HepG2 (cell line): Measurements from ENCODE around the gene HEXIM1. TPM values are rescaled to one million over a fixed set of nuclear protein-coding genes. Genes with fewer than 3 reads are reported as not detected.

Experiments used
- CERS6 ChIP-seq: sonication (generic); formaldehyde crosslinking; IDR thresholded peaks from 2 replicates; pipeline ENCODE4 v1.5.0; 2020; ENCODE audit warnings: missing genetic modification reagents
- EHMT2 ChIP-seq: fragments of 200-600 bp; sonication (generic); IDR thresholded peaks from 2 replicates; pipeline ENCODE4 v1.7.0; 2017; ENCODE audit warnings: antibody characterized with exemption, low read depth, low read length, borderline replicate concordance
- ETV6 ChIP-seq: sonication (generic); formaldehyde crosslinking; conservative IDR thresholded peaks from 2 replicates; pipeline ENCODE4 v1.4.0; 2020; ENCODE audit warnings: missing genetic modification reagents
- GABPB1 ChIP-seq: IDR thresholded peaks from 2 replicates; pipeline ENCODE4 v1.6.1; 2016; ENCODE audit warnings: mild to moderate bottlenecking, missing genetic modification reagents, moderate library complexity, missing compliant biosample characterization
- HNRNPLL ChIP-seq: fragments of 200-400 bp; formaldehyde crosslinking; IDR thresholded peaks from 2 replicates; pipeline ENCODE4 v1.6.1; 2017; ENCODE audit warnings: mild to moderate bottlenecking, low read depth, low read length; ENCODE audit not compliant: poor library complexity, severe bottlenecking
- HOXA5 ChIP-seq: sonication (generic); formaldehyde crosslinking; IDR thresholded peaks from 2 replicates; pipeline ENCODE4 v1.4.0; 2020; ENCODE audit warnings: missing genetic modification reagents
- LBX2 ChIP-seq: sonication (generic); formaldehyde crosslinking; IDR thresholded peaks from 2 replicates; pipeline ENCODE4 v1.5.0; 2020; ENCODE audit warnings: missing genetic modification reagents, mild to moderate bottlenecking, borderline replicate concordance
- MBD4 ChIP-seq: IDR thresholded peaks from 2 replicates; pipeline ENCODE4 v1.6.1; 2012; ENCODE audit warnings: low read length, inconsistent platforms, borderline replicate concordance
- MBNL3 ChIP-seq: fragments of 250-450 bp; sonication (Bioruptor Pico); conservative IDR thresholded peaks from 2 replicates; pipeline ENCODE4 v1.8.0; 2022; ENCODE audit warnings: mild to moderate bottlenecking, inconsistent platforms
- MEIS1 ChIP-seq: sonication (generic); formaldehyde crosslinking; IDR thresholded peaks from 2 replicates; pipeline ENCODE4 v1.9.0; 2021; ENCODE audit warnings: mild to moderate bottlenecking, missing genetic modification reagents, moderate library complexity, borderline replicate concordance
- RCOR2 ChIP-seq: IDR thresholded peaks from 2 replicates; pipeline ENCODE4 v1.6.1; 2016; ENCODE audit warnings: missing biosample characterization, missing genetic modification reagents
- REPIN1 ChIP-seq: sonication (generic); formaldehyde crosslinking; IDR thresholded peaks from 2 replicates; pipeline ENCODE4 v1.8.0; 2022; ENCODE audit warnings: missing genetic modification reagents, low read depth, mild to moderate bottlenecking, borderline replicate concordance
- REXO4 ChIP-seq: sonication (generic); formaldehyde crosslinking; IDR thresholded peaks from 2 replicates; pipeline ENCODE4 v1.8.0; 2022; ENCODE audit warnings: missing genetic modification reagents, mild to moderate bottlenecking, borderline replicate concordance
- SMAD9 ChIP-seq: sonication (generic); formaldehyde crosslinking; IDR thresholded peaks from 2 replicates; pipeline ENCODE4 v1.5.1; 2020; ENCODE audit warnings: mild to moderate bottlenecking, missing genetic modification reagents
- SNAPC2 ChIP-seq: sonication (generic); formaldehyde crosslinking; IDR thresholded peaks from 2 replicates; pipeline ENCODE4 v1.8.1; 2022; ENCODE audit warnings: mild to moderate bottlenecking, missing genetic modification reagents
- SRSF1 ChIP-seq: fragments of 200-400 bp; formaldehyde crosslinking; optimal IDR thresholded peaks from 2 replicates; pipeline ENCODE3; 2017; ENCODE audit warnings: mild to moderate bottlenecking, low read depth, low read length, moderate library complexity
- ZNF362 ChIP-seq: sonication (generic); formaldehyde crosslinking; IDR thresholded peaks from 2 replicates; pipeline ENCODE4 v1.4.0; 2020; ENCODE audit warnings: missing genetic modification reagents, mild to moderate bottlenecking, borderline replicate concordance
- ZNF576 ChIP-seq: sonication (generic); formaldehyde crosslinking; IDR thresholded peaks from 2 replicates; pipeline ENCODE4 v1.4.0; 2020; ENCODE audit warnings: mild to moderate bottlenecking, missing genetic modification reagents
- ZNF609 ChIP-seq: sonication (generic); formaldehyde crosslinking; IDR thresholded peaks from 2 replicates; pipeline ENCODE4 v1.4.0; 2020; ENCODE audit warnings: mild to moderate bottlenecking, missing genetic modification reagents, borderline replicate concordance
- ZNF615 ChIP-seq: sonication (generic); formaldehyde crosslinking; IDR thresholded peaks from 2 replicates; pipeline ENCODE4 v1.5.0; 2020; ENCODE audit warnings: mild to moderate bottlenecking, missing genetic modification reagents, borderline replicate concordance
- ZNF616 ChIP-seq: sonication (generic); formaldehyde crosslinking; IDR thresholded peaks from 2 replicates; pipeline ENCODE4 v1.5.0; 2020; ENCODE audit warnings: low read depth, mild to moderate bottlenecking, missing genetic modification reagents
- ZSCAN9 ChIP-seq: IDR thresholded peaks from 2 replicates; pipeline ENCODE4 v1.6.1; 2016; ENCODE audit warnings: borderline replicate concordance
- polyA plus RNA-seq, 8 experiments: library from polyadenylated mRNA; depleted of rRNA in 3 of 8; stranded (reverse) in 7 of 8; unstranded in 1 of 8; fragments of >200 nt; fragmentation: Illumina TruSeq in 4 of 8; extraction: Trizol in 4 of 8; gene quantifications; 2 replicates each; pipeline versions ENCODE4 v1.2.1 to v1.2.3, GENCODE V29; 2011 to 2016; ENCODE audit warnings: low read depth in 4 of 8, missing spikeins in 1 of 8, mixed read lengths in 1 of 8; ENCODE audit not compliant: insufficient read depth in 1 of 8
- total RNA-seq, 5 experiments: library from RNA; depleted of rRNA; stranded (reverse); fragments of >200 nt; fragmentation: Illumina TruSeq; extraction: Trizol; gene quantifications; 2 replicates each; pipeline ENCODE4 v1.2.3, GENCODE V29; 2016; ENCODE audit warnings: low read depth in 1 of 5

HEXIM1 gene
- total and polyA plus RNA-seq, 2 of the 13 experiments (the other 11 are each of a cell fraction or from before 2014, with no cell fraction given): 10.5 to 16.6 TPM

- TF ChIP-seq REXO4 (no peak), MEIS1 (peak; percentile 82), GABPB1 (CRISPR knock-in tag) (peak; percentile 94), LBX2 (CRISPR knock-in tag) (peak; percentile 66; the same call in 1 of the 2 replicates), ZNF615 (CRISPR knock-in tag) (no peak), ZSCAN9 (CRISPR knock-in tag) (peak; percentile 77; the same call in 1 of the 2 replicates), ZNF576 (CRISPR knock-in tag) (no peak), HNRNPLL (peak; percentile 49), ZNF362 (CRISPR knock-in tag) (peak; percentile 72; the same call in 1 of the 2 replicates), RCOR2 (0 out of 2 replicates have a peak, but pooled peaks have one; percentile 60), ZNF616 (no peak), MBNL3 (CRISPR knock-in tag) (no peak), ZNF609 (CRISPR knock-in tag) (peak; percentile 80), EHMT2 (no peak), SNAPC2 (CRISPR knock-in tag) (no peak), MBD4 (no peak), REPIN1 (no peak; the same call in 1 of the 2 replicates), SMAD9 (CRISPR knock-in tag) (no peak), SRSF1 (peak; percentile 93), HOXA5 (CRISPR knock-in tag) (no peak), CERS6 (CRISPR knock-in tag) (no peak), ETV6 (CRISPR knock-in tag) (peak; percentile 45; the same call in 1 of the 2 replicates)
These were observed 24.4 kb downstream of the HEXIM1 start (continued) for GRCh38 chr17:45172541-45173286.
